LNCAP (cell line): ENCODE data around the gene IDI2.

ENCODE experiments used
- CTCF ChIP-seq: fragments of 450-650 bp; IDR thresholded peaks from 2 replicates; pipeline ENCODE4 v1.5.1; 2017; ENCODE audit warnings: mild to moderate bottlenecking

Gene IDI2

GRCh38 chr10:1015688-1016087 lies 10.0 kb downstream of the IDI2 start:
- TF ChIP-seq CTCF = no peak

DNA sequence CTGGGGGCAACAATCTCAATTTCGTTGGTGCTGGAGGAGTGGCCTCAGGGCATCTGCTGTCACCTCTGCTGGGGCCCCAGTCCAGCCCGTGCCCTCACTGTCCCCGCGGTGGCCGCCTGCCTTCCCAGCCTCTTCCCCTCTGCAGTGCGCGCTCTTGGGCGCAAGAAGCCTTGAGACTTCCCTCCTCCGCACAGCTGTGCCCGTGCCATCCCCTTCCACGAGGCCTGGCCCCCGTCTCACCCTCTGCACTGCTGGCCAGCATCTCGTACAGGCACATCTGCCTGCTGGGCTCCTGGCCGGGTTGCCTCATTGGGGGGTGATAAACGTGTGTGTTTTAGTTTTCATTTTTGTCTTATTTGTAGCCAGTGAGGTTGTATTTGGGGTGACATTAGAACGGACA lies 14.0 kb downstream of the IDI2 start:
- no peak for TF ChIP-seq CTCF

- TF ChIP-seq CTCF = no peak
Measured at GRCh38 chr10:1010703-1011102, 15.0 kb downstream of the IDI2 start.

GRCh38 chr10:1009071-1009494 lies 16.6 kb downstream of the IDI2 start:
- TF ChIP-seq CTCF = no peak

GRCh38 chr10:1007583-1007982 lies 18.1 kb downstream of the IDI2 start:
- TF ChIP-seq CTCF = no peak

GRCh38 chr10:1006573-1006972 lies 19.1 kb downstream of the IDI2 start:
- TF ChIP-seq CTCF = no peak

DNA sequence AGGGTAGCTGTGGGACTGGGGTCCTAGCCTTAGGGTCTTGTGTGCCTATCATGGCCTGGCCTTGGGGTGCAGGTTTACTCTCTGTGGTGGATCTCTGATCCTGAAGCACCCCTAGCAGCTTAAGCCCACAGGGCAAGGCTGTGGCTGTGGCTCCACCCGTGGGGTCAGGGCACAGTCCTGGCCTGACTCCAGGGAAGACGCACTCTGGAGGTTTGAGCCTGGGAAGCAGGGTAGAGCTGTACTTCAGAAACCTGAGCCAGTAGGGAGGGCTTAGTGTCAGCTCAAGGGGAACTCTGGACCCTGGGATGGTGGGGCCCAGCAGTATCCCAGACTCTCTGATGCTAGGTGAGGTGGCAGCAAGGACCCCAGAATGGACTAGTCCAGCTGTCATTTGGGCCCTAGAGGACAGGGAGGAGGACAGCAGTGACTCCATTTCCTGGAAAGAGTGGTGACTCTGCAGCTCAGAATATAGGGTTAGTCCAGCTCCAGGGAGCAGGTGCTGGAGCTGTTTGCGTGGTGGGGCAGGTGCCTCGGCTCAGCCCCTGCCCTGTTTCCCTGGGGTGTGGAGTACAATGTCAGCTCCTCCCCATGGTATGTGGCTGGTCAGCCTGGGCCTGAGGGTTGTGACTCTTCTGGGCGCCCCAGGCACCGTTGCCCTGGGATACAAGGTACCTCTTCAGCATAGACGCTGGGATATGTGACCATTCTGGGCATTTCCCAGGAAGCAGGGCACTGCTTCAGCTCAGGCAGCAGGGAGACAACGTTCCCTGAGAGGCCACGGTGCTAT lies 21.6 kb downstream of the IDI2 start:
- TF ChIP-seq CTCF = no peak
